HTR-8/SVneo (cell line): Measurements from ENCODE around the gene ERGIC3.

ENCODE experiments used
- DNase-seq: peaks from one replicate; pipeline ENCODE4 v3.0.0; 2011; ENCODE audit warnings: low spot score, mixed read lengths; ENCODE audit not compliant: insufficient read length
- FAIRE-seq: peaks from 2 replicates; lab custom pipeline; 2011; peaks lifted over from hg19 to GRCh38; lab: Jason Lieb, UNC

The ERGIC3 gene

DNA sequence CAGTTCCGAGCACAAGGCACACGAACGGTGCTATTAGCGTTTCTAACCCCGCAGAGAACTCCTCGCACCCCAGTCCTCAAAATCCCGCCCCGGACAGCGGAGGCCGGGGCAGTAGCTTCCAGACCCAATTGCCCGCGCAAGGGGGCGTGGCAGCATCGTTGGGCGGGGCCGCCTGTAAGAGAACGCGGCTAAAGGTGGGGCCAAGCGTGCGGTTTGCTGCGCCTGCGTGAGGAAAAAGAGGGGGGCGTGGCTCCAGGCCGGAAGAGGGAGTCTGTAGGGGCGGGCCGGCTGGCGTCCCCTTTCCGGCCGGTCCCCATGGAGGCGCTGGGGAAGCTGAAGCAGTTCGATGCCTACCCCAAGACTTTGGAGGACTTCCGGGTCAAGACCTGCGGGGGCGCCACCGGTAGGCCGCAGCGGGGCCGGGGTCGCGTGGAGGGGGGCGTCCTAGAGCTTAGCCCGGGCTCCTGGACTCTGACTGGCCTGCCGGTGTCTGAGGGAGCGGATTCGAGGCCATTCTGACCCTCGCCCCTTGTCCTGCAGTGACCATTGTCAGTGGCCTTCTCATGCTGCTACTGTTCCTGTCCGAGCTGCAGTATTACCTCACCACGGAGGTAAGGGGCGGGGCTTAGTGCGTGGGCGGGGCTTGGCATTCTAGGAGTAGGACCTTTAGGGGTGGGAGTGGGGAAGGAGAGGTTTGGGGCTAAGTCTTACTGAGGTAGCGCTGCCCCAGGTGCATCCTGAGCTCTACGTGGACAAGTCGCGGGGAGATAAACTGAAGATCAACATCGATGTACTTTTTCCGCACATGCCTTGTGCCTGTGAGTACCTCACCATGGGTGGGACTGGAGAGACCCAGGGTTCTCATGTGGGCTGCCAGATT lies at the start of gene ERGIC3:
Gene ERGIC3 (plus strand): TSS at position 296 of the 880 bp plus-strand sequence. CDS start 20 bp downstream, at position 316.
- peak; percentile 87 for DNase-seq
- peak; percentile 94 for FAIRE-seq

- DNase-seq (no peak), FAIRE-seq (no peak)
Measured at GRCh38 chr20:35492352-35492751, 49.5 kb upstream of the ERGIC3 start.

- FAIRE-seq = no peak
- no peak for DNase-seq
Measured at GRCh38 chr20:35496481-35496880, 45.4 kb upstream of the ERGIC3 start.

DNA sequence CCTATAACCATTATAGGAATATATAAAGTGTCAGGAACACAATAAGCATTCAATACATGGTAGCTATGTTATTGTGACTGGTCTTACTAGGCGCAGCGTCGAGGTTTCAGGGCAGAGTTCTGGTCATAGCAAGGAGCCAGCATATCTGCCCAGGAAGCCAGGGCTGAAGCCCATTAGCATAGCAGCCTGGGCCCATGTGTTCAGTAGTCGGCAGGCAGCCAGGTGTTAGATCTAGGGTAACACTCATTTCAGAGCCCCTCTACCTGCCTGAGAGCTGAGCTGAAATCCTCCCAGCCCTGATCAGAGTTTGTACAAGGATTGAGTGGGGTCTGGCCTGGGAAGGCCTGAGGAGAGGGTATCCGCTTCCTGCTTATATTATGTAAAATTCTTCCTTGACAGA lies 44.6 kb upstream of the ERGIC3 start:
- FAIRE-seq (no peak), DNase-seq (no peak)

GRCh38 chr20:35497780-35498189 lies 44.1 kb upstream of the ERGIC3 start:
- FAIRE-seq (no peak), DNase-seq (no peak)

DNA sequence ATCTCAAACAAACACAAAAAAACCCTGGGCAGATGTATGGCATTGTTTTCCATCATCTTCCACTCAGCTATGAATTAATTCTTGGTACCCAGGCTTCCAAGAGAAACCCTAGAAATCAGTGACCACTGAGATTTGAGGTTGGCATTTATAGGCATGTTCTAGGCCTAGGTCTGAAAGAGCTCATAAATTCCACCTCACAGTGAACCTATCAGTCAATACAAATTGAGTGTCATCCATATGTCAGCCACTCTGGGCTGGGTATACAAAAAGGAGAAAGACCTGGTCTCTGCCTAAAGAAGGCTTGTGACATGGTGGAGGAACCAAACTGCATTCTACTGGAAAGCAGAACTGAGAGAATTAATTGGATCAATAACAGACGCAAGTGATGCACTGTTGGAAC lies 42.6 kb upstream of the ERGIC3 start:
- no peak for FAIRE-seq
- DNase-seq = no peak

DNA sequence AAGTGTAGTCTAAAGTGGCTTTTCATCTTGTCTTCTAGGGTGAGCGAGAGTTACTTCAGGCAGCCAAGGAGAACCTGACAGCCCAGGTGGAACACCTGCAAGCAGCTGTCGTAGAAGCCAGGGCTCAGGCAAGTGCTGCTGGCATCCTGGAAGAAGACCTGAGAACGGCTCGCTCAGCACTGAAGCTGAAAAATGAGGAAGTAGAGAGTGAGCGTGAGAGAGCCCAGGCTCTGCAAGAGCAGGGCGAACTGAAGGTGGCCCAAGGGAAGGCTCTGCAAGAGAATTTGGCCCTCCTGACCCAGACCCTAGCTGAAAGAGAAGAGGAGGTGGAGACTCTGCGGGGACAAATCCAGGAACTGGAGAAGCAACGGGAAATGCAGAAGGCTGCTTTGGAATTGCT lies 39.5 kb upstream of the ERGIC3 start:
- DNase-seq = no peak

DNA sequence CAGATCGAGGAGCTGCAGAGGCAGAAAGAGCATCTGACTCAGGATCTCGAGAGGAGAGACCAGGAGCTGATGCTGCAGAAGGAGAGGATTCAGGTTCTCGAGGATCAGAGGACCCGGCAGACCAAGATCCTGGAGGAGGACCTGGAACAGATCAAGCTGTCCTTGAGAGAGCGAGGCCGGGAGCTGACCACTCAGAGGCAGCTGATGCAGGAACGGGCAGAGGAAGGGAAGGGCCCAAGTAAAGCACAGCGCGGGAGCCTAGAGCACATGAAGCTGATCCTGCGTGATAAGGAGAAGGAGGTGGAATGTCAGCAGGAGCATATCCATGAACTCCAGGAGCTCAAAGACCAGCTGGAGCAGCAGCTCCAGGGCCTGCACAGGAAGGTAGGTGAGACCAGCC lies 38.6 kb upstream of the ERGIC3 start:
- no peak for DNase-seq
- no peak for FAIRE-seq

More for the DNA sequence above, 39.5 kb upstream of the ERGIC3 start:
- FAIRE-seq = no peak

DNA sequence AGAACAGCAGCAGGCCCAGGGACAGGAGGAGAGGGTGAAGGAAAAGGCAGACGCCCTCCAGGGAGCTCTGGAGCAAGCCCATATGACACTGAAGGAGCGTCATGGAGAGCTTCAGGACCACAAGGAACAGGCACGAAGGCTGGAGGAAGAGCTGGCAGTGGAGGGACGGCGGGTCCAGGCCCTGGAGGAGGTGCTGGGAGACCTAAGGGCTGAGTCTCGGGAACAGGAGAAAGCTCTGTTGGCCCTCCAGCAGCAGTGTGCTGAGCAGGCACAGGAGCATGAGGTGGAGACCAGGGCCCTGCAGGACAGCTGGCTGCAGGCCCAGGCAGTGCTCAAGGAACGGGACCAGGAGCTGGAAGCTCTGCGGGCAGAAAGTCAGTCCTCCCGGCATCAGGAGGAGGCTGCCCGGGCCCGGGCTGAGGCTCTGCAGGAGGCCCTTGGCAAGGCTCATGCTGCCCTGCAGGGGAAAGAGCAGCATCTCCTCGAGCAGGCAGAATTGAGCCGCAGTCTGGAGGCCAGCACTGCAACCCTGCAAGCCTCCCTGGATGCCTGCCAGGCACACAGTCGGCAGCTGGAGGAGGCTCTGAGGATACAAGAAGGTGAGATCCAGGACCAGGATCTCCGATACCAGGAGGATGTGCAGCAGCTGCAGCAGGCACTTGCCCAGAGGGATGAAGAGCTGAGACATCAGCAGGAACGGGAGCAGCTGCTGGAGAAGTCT lies 37.9 kb upstream of the ERGIC3 start:
- DNase-seq = no peak
- no peak for FAIRE-seq

GRCh38 chr20:35504751-35505150 lies 37.1 kb upstream of the ERGIC3 start:
- no peak for DNase-seq

GRCh38 chr20:35506179-35506578 lies 35.7 kb upstream of the ERGIC3 start:
- FAIRE-seq (no peak), DNase-seq (no peak)

More at GRCh38 chr20:35504751-35505150, 37.1 kb upstream of the ERGIC3 start:
- no peak for FAIRE-seq

DNA sequence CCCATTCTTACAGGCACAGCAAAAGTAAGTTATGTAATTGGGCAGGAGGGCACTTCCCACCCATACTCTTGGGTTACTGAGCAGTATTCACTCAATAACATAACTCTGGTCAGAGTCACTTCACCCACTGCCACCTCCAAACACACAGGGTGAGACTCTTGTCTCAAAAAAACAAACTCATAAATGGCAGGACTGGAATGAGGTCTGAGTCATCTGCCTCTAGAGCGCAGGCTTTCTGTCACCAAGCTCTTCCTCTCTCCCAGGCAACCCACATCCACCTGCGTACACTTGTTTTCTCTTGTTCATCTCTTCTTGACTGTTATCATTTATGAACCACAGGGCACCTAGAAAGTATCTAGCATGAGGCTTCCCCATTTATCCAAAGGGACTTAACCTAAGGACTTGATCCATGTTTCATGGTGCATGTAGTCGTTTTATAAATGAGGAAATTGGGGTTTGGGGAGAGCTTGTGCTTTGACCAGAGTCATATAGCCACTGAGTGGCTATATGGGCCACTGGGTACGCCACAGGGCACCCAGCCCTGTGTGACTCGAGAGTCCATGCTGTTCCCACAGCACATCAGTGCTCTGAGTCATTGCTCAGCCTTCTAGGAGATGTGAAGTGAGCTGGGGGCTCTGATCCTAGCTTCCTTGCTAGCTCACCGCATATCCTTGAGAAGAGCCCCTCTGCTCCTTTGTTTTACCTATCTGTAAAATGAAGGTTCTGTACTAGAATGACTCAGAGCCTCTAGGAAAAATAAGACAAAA lies 34.8 kb upstream of the ERGIC3 start:
- FAIRE-seq (no peak), DNase-seq (no peak)

GRCh38 chr20:35508493-35509218 lies 33.2 kb upstream of the ERGIC3 start:
- DNase-seq (no peak), FAIRE-seq (no peak)

DNA sequence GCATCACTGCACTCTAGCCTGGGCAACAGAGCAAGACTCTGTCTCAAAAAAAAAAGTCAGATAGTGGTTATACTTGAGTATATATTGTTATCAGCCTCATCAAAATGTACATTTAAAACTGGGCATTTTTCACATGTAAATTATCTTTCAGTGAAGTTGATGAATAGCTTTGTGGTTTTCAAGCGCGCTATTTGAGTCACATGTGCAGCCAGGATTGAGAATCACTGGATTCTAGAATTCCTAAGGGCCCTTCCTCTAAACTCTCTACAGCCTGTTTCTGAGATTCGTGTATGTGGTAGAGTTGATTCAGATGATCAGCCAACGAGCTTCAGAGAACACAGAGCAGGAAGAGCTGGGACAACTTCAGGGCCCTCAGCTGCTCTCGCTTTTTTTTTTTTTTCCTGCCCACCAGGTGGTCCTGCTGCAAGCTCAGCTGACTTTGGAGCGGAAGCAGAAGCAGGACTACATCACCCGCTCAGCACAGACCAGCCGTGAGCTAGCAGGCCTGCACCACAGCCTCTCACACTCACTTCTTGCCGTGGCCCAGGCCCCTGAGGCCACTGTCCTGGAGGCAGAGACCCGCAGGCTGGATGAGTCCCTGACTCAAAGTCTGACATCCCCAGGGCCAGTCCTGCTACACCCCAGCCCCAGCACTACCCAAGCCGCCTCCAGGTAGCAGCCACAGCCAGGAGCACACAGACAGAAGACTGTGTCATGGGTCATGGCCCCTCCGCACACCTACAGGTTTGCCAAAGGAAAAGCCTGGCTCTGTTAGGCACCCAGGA lies 30.7 kb upstream of the ERGIC3 start:
- FAIRE-seq = no peak

DNA sequence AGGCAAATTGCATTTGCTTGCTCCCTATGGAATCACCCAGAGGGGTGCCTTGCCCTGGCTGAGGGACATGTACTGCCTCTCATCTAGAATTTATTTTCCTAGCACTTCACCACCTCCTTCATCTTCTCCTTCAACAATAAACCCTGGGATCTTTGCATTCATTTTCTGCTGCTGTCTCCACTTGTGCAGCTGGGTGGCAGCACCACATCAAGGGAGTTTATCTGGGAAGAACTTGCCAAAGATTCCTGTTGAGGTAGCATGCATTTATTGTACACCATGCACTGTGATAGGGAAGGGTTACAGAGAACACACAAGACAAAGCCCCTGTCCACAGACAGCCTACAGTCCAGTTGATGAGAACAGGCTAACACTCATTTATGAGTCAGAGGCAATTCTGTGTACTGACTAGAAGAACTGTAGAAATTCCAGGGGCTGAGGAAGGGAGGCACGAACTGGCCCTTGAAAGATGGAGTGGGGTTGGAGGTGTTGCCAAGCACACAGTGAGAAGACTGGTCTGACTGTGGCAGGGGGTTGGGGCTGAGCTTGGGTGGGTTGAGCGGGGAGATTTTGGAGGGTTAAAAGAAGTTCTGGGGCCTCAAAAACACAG lies 30.0 kb upstream of the ERGIC3 start:
- FAIRE-seq (peak; percentile 67), DNase-seq (peak; percentile 56)

More for the DNA sequence above, 30.7 kb upstream of the ERGIC3 start:
- no peak for DNase-seq

DNA sequence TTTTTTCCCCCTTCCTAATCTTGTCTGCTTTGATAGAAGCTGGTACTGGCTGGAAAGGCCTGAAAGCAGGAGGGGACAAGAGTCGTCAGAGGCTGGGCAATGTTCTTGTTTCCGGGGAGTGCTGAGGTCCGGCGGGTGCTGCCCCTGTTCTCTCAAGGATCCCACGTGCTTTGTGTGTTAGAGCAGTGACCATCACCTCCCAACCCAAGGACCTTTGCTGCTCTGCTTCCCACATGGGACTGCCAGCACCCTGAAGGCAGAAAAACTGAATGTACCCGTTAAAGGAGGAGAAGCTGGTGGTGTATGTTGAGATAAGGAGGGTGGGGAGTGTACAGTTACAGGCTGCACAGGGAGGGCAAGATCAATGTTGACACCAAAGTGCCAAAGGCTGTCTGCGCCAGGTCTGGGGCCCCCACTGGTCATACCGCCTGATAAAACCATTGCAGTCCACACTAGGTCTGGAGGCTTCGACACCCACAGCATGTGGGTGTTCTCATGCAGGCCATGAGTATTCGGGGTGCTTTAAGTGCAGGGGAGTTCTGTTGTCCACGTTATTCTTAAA lies 27.4 kb upstream of the ERGIC3 start:
- DNase-seq = no peak

GRCh38 chr20:35515341-35515740 lies 26.5 kb upstream of the ERGIC3 start:
- DNase-seq = no peak
- no peak for FAIRE-seq

More for the DNA sequence above, 27.4 kb upstream of the ERGIC3 start:
- peak; percentile 16 for FAIRE-seq

- DNase-seq (peak; percentile 87), FAIRE-seq (peak; percentile 92)
Measured at GRCh38 chr20:35515949-35516645, 25.8 kb upstream of the ERGIC3 start.
